ENCODE data around the gene ACOT9.

DNA sequence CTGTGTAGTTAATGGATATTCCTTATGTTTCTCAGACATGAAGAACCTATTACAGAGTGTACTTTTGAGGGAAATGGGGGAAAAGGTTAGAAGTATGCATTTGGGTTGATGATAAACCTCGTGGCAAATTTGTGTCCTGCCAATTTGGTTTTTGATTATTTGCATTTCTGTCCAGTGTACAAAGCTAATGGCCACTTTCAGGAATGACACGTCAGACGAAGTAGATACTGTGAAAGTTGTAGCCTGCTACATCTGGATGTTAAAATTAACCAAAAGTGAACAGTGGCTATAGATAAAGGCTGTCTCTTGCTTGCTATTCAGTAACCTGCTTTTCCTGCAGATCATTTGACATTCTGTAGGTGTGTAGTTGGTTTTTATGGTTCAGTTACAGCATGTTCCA lies 74.7 kb downstream of the ACOT9 start:
- TF ChIP-seq, protein P1, sequence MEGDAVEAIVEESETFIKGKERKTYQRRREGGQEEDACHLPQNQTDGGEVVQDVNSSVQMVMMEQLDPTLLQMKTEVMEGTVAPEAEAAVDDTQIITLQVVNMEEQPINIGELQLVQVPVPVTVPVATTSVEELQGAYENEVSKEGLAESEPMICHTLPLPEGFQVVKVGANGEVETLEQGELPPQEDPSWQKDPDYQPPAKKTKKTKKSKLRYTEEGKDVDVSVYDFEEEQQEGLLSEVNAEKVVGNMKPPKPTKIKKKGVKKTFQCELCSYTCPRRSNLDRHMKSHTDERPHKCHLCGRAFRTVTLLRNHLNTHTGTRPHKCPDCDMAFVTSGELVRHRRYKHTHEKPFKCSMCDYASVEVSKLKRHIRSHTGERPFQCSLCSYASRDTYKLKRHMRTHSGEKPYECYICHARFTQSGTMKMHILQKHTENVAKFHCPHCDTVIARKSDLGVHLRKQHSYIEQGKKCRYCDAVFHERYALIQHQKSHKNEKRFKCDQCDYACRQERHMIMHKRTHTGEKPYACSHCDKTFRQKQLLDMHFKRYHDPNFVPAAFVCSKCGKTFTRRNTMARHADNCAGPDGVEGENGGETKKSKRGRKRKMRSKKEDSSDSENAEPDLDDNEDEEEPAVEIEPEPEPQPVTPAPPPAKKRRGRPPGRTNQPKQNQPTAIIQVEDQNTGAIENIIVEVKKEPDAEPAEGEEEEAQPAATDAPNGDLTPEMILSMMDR (IDR thresholded peaks at IDR 0.05), result no peak
- TF ChIP-seq POLR2A (IDR thresholded peaks at IDR 0.05), result no peak
